Subcutaneous adipose tissue (tissue), 4 donors: Measurements from ENCODE around the gene VIP. TPM values are rescaled to one million over a fixed set of nuclear protein-coding genes. Genes with fewer than 3 reads are reported as not detected.

Source experiments
- CTCF ChIP-seq: fragments of 450-650 bp; IDR thresholded peaks from one replicate; pipeline ENCODE4 v1.5.1; 2016; ENCODE audit warnings: low read depth, mild to moderate bottlenecking, control low read depth, antibody characterized with exemption, moderate library complexity
- total RNA-seq, 4 donors: library from RNA; depleted of rRNA; stranded (reverse); fragments of >200 nt; gene quantifications; one replicate each; pipeline ENCODE4 v1.1.0, GENCODE V29; 2016

VIP gene
- total RNA-seq = 1 to 10 TPM in 2 of 4 donors, under 1 TPM in 2; 0.34 to 4.9 (median 1.9) TPM

DNA sequence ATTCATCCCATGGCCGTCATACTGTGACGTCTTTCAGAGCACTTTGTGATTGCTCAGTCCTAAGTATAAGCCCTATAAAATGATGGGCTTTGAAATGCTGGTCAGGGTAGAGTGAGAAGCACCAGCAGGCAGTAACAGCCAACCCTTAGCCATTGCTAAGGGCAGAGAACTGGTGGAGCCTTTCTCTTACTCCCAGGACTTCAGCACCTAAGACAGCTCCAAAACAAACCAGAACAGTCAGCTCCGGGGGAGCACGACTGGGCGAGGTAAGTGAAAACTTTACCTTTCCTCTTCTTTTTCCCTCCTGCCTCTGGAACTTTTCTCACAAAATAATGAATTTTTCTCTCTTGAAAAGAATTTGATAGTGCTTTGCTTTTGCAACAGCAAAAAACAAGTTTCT lies at the start of gene VIP:
TSS of gene VIP (plus strand) at position 104 of the 400 bp plus-strand sequence. CDS start 1,381 bp downstream, outside the sequence.
- TF ChIP-seq CTCF = no peak

DNA sequence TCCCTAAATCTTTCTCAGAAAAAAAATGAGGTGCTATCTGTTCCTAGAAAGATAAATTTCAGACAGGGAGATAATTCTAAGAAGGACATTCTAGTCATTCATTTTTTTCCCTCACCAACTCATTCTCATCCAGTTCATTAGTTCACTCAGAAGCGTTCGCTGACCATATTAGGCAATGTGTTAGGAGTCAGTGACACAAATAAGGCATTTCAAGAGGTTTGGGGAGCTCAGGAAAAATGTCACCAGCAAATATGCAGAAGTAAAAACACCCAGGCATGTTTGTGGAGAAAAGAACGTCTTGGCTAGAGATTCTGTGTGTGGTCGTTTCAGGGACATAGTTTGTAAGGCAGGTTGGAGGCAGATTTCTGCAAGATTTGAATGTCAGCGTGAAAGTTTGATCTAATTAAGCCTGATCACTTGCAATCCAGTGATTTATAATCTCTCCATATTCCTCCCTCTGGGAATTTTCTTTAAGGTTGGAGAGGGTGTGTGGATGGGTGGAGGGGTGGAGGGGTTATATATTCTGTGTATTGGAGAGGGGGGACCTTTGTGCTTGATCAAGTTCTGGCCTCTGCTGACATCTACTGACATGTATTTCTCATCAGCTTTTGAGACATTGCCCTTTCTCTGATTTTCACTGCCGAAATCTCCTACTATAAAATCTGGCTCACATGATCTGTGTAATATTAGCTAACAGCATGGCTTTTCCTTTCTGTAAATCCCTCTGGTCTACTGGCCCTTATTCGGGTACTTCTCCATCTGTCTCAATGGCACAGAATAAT lies 49.3 kb upstream of the VIP start:
- no peak for TF ChIP-seq CTCF

GRCh38 chr6:152701863-152702401 lies 48.7 kb upstream of the VIP start:
- TF ChIP-seq CTCF = no peak

GRCh38 chr6:152705327-152705726 lies 45.3 kb upstream of the VIP start:
- no peak for TF ChIP-seq CTCF

DNA sequence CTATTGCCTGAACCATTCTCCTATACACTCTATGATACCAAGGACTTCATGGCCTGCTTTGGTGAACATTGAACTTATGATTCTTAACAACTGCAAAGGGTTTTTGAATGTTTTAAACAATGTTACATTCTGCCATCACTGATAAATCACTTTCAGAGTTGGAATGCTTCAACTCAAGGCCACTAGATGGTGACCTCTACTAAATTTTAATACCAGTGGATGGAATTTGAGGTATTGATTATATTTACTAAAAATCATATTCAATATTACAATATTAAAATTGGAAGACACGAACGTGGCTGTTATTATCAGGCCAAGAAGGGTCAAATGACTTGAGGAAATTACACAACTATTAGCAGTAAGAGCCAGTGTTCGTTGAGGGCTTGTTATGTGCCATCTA lies 34.3 kb upstream of the VIP start:
- no peak for TF ChIP-seq CTCF

- TF ChIP-seq CTCF = no peak
Measured at GRCh38 chr6:152720974-152721373, 29.6 kb upstream of the VIP start.

DNA sequence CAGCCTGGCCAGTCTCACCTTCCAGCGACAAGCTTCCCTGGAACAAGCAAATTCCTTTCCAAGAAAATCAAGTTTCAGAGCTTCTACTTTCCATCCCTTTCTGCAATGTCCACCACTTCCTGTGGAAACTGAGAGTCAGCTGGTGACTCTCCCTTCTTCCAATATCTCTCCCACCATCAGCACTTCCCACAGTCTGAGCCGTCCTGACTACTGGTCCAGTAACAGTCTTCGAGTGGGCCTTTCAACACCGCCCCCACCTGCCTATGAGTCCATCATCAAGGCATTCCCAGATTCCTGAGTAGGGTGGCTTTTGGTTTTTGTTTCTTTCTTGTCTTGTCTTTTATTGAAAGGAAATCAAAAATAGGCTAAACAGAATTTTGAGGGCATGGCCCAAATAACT lies 28.6 kb upstream of the VIP start:
- no peak for TF ChIP-seq CTCF
